VCaP (cell line): Measurements from ENCODE around the gene MYO18B.

ENCODE experiments used
- H3K27ac ChIP-seq: fragments of 450-650 bp; 2 replicates; pipeline ENCODE4 v1.5.1; 2017
- TF ChIP-seq, protein P1 (sequence below): fragments of 450-650 bp; conservative IDR thresholded peaks from 2 replicates; pipeline ENCODE4 v1.5.1; 2017; ENCODE audit warnings: mild to moderate bottlenecking, moderate library complexity

Gene MYO18B

DNA sequence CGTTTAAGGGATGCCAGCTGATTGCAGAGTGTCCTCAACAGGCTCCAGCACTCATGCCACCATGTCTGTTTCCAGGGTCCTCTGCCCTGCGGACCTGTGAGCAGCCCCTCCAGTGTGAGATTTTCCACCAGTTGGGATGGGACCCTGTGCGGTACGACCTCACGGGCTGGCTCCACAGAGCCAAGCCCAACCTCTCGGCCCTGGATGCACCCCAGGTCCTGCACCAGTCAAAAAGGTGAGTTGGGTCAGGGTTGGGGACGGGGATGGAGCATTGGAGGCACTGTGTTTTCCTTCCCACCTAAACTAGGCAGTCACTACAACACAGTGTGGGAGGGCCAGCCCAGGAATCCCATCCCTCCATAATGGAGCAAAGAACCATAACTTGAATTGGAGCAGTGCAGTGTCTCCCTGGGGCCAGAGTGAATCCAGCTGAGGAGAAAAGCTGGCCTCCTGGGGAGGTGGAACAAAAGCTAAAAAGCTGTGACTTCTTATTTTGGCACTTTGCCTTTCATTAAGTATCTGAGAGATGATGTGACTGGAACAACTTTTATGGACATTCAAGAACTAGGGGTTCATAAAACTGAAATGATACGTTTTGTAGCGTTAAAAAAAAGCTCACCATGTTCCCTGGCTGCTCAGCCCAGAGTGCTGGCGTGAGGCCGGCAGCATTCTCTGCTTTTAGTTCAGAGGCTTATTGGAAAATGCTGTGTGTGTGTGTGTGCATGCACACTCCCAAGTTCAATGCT, 101.8 kb downstream of the MYO18B start:
- TF ChIP-seq, protein P1, sequence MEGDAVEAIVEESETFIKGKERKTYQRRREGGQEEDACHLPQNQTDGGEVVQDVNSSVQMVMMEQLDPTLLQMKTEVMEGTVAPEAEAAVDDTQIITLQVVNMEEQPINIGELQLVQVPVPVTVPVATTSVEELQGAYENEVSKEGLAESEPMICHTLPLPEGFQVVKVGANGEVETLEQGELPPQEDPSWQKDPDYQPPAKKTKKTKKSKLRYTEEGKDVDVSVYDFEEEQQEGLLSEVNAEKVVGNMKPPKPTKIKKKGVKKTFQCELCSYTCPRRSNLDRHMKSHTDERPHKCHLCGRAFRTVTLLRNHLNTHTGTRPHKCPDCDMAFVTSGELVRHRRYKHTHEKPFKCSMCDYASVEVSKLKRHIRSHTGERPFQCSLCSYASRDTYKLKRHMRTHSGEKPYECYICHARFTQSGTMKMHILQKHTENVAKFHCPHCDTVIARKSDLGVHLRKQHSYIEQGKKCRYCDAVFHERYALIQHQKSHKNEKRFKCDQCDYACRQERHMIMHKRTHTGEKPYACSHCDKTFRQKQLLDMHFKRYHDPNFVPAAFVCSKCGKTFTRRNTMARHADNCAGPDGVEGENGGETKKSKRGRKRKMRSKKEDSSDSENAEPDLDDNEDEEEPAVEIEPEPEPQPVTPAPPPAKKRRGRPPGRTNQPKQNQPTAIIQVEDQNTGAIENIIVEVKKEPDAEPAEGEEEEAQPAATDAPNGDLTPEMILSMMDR, result no peak
- H3K27ac ChIP-seq, result no peak overlapping the region

DNA sequence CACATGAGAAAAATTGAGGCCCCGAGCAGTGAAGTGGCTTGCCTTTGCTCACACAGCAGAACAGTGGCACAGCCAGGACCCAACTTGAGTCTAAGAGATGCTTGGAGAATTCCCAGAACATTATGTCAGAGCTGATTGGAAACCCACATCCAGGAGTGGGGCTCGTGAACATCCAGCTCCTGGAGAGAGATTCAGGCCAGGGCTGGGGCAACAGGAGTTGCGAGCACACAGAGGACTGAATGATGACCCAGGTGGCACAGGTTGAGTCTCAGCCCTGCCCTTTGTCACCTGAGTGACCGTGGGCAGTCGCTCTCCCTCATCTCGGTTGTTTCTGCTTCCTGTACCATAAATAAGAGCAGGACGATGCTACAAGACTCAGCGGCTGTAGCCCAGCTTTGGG, 102.6 kb downstream of the MYO18B start:
- H3K27ac ChIP-seq, result no peak overlapping the region
- TF ChIP-seq, protein P1, result no peak

DNA sequence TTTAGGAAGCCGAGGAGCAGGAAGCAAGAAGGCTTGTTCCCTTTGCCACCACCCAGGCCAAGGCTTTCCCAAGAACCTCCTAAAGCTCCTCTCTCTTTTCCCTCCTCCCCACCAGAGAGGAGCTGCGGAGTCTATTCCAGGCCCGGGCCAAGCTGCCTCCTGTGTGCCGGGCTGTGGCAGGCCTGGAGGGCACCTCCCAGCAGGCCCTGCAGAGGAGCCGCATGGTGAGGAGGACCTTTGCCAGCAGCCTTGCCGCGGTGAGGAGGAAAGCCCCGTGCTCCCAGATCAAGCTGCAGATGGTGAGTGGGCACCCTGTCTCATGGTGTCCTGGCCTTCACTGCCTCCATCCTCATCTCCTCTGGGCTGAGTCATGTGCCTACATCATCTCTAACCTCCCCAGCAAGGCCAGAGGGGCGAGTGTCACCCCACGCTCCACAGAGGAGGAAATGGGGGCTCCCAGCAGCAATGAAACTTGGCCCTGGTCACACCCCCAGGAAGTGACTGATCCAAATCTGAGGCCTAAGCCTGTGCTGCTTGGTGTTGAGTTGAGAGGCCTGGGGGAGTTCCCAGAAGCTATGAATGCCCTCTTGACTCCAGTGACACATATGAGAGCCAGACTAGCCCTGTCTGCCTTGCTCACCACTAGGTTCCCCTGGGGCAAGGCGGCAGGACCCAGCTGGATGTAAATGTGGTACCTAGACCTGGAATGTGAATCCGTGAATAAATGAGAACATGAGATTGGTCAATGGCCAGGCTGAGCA, 104.2 kb downstream of the MYO18B start:
- TF ChIP-seq, protein P1, result no peak
- no peak overlapping the region for H3K27ac ChIP-seq

DNA sequence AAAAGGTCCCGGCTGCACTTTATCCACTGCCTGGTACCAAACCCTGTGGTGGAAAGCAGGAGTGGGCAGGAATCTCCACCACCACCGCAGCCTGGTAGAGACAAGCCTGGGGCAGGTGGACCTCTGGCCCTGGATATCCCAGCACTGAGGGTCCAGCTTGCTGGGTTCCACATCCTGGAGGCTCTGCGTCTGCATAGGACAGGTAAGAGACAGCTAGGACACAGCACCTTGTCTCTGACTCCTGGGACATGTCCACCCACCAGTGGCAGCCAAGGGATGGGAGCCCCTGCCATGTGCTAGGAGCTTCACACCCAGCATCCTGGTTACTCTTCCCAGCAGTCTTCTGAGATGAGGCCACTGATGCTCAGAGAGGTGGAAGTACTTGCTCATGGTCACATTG, 105.5 kb downstream of the MYO18B start:
- TF ChIP-seq, protein P1, result no peak
- H3K27ac ChIP-seq, result no peak overlapping the region

DNA sequence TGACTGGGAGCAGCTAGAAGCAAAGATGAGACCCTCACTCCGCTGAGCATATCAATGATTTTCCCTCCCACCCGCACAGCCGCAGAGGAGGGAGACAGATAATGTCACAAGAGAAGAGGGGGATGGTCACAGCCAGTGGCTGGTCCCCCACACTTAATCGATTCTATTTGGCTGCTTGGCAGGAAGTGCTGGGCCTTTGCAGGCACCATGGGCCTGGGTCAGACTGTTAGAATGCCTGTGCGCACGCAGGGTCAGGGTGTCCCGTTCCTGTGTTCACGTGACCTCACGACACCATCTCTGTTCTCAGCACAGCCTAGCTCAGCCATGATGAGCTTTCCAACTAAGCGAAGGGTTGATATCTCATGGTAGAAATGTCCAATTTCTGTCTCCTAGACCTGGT, 107.0 kb downstream of the MYO18B start:
- H3K27ac ChIP-seq, result no peak overlapping the region
- TF ChIP-seq, protein P1, result no peak

DNA sequence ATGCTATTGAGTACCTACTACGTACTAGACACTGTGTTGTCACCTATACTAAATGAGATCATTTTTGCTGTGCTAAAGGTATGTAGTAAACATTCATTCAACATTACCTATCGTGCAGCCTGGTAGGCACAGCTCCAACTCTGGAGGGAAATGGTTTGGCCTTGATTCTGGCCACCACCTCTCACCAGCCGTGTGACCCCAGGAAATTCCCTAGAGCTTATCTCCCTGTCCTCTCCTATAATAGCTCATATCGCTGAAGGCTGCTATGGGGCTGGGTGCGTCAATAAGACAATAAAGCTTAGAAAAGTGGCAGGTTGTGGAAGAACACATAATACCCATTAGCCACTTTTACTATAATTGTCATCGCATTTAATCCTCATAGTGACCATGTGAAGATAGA, 107.5 kb downstream of the MYO18B start:
- no peak overlapping the region for H3K27ac ChIP-seq
- TF ChIP-seq, protein P1, result no peak

DNA sequence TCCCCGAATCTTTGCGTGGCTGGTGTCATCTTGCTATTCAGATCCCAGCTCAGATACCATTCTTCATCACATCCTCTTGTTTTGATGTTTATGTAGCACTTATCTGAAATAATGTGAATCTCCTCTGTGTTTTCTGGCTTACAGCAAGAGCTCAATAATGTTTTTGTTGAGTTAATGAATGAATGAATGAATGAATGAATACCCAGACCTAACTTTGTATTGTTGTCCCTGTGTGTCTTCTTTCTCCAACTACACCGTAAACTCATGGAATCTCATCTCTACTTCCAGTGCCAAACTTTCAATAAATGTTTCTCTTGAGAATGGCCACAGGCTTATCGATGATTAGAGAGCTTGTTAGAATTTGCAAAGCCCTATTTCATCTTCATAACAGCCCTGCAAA, 110.2 kb downstream of the MYO18B start:
- TF ChIP-seq, protein P1, result no peak
- H3K27ac ChIP-seq, result no peak overlapping the region
